GM18867 (cell line): ENCODE results near the gene NKX1-2.

Source experiments
- ATAC-seq: cut with Tn5 transposase; IDR thresholded peaks from one replicate; pipeline ENCODE4 v1.9.1; 2021; ENCODE audit warnings: mild to moderate bottlenecking, moderate library complexity; ENCODE audit not compliant: unreplicated experiment

Gene NKX1-2

DNA sequence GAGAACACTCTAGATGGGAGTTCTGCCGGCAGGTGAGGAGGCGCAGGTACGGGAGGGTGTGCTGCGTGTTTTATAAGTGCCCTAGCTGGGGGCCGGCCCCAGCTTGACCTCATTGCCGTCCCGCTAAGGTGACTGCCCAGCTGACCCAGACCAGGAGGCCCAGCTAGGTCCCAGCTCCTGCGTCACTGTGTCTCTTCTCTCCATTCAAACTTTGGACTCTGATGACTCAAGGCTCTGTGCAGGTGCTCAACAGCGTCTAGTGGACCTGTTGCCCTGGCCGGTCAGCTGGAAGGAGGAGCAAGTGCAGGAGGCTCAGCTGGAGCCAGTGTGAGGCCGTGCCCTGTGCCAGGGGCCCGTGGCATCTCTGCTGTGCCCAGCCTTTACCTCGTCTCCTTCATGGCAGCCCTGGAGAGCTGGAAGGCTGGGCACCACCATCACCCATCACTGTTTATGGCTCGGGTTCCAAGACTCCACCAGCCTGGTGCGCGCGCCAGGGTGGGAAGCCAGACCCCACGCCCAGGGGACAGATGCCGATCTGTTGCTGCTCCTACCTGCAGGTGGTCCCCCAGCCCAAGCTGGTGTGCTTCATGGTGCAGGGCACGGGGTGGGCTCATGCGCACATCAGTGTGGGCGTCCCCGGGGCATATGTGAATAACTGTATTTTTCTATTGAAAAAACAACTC lies 26.3 kb upstream of the NKX1-2 start:
- ATAC-seq = no peak

DNA sequence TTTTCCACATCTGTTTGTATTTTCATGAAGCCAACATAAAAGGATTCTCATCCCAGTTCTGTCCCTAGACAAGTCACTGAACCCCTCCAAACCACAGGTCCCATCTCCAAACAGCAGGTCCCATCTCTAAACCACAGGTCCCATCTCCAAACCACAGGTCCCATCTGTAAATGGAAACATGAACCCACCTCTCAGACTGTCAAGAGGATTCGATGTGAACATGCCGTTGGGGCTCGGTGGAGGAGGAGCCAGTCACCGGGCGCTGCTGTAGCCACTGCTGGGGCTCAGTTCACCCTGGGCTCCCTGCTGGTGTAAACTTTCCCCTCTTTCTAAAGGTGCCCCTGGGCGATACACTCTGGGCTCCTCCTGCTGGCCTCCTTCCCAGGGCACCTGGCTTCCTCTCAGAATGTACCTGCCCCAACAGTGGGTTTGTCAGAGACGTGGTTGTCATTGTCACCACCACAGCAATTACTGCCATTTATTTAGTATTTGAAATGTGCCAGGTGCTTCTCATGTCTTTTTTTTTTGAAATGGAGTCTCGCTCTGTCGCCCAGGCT lies 24.8 kb upstream of the NKX1-2 start:
- ATAC-seq = no peak

GRCh38 chr10:124473070-124473469 lies 23.2 kb upstream of the NKX1-2 start:
- ATAC-seq = no peak

DNA sequence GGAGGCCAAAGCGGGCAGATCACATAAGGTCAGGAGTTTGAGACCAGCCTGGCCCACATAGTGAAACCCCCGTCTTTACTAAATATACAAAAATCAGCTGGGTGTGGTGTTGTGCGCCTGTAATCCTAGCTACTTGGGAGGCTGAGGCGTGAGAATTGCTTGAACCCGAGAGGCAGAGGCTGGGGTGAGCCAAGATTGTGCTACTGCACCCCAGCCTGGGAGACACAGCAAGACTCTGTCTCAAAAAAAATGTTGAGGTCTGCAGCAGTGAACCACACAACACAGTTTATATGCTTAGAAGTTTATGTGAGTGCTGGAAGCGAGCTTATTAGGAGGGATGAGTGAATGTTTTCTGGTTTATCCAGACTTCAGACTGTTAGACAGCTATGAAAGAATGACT lies 22.2 kb upstream of the NKX1-2 start:
- no peak for ATAC-seq

- no peak for ATAC-seq
Measured at GRCh38 chr10:124470544-124471434, 21.0 kb upstream of the NKX1-2 start.

- no peak for ATAC-seq
Measured at GRCh38 chr10:124469956-124470484, 20.2 kb upstream of the NKX1-2 start.

DNA sequence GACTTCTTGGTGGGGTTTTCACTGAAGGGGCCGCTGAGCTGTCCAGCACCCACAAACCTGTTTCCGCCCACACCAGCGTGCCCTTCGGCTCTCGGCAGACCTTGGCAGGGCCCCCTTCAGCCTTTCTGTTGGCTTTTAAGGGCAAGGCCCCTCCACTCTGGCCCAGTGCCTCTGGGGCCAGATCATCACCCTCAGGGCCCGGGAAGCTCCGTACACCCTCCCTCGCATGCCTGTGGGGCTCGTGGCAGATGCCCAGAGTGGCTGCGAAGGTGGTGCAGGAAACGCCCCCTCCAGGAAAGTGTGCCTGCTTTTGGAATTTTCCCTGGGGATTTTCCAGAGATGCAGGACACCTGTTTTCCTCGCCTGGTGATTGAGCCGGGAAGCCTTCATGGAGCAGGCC lies 18.8 kb upstream of the NKX1-2 start:
- ATAC-seq = no peak

DNA sequence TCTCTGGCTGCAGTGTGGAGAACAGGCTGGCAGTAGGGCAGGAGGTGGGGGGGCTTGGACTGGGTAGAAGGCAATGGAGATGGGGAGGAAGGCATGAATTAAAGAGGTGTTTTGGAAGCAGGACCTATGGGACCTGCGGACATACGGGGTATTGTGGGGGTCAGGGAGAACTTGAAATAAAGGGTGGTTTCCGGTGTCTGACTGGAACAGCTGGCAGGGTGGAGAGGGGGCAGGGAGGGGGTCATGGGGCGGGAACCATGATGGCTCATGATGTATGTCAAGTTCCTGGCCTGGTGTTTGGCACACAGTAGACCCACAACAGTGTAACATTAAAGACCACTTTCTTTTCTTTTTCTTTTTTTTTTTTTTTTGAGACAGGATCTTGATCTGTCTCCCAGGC lies 17.3 kb upstream of the NKX1-2 start:
- no peak for ATAC-seq

DNA sequence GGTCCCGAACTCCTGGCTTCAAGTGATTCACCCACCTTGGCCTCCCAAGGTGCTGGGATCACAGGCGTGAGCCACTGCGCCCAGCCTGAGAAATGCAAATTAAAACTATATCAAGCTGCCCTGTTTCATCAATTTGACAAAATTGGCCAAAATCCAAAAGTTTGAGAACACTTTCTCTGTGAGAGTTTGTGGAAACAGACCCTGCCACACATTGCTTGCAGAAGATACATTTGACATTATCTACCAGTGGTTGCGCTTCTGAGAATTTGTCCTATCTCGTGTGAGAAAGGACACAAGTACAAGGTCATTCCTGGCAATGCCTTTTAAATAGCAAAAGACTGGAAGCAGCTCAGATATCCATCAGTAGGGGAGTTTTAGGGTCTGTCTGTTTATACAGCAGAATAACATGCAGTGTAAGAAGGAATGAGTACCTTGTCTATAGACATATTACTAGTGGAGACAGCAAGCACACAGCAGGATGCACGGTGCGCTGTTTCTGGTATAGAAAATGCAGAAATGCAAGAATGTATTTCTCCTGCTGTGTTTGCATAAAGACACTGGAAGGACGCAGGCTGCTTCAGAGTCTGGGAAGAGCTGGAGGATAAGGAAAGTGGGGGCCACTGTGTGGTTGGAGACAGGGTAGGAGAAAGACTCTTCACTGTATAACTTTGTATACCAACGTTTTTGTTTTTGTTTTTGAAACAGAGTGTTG lies 16.1 kb upstream of the NKX1-2 start:
- no peak for ATAC-seq

- peak; percentile 43 for ATAC-seq
Measured at GRCh38 chr10:124465003-124465776, 15.4 kb upstream of the NKX1-2 start.

DNA sequence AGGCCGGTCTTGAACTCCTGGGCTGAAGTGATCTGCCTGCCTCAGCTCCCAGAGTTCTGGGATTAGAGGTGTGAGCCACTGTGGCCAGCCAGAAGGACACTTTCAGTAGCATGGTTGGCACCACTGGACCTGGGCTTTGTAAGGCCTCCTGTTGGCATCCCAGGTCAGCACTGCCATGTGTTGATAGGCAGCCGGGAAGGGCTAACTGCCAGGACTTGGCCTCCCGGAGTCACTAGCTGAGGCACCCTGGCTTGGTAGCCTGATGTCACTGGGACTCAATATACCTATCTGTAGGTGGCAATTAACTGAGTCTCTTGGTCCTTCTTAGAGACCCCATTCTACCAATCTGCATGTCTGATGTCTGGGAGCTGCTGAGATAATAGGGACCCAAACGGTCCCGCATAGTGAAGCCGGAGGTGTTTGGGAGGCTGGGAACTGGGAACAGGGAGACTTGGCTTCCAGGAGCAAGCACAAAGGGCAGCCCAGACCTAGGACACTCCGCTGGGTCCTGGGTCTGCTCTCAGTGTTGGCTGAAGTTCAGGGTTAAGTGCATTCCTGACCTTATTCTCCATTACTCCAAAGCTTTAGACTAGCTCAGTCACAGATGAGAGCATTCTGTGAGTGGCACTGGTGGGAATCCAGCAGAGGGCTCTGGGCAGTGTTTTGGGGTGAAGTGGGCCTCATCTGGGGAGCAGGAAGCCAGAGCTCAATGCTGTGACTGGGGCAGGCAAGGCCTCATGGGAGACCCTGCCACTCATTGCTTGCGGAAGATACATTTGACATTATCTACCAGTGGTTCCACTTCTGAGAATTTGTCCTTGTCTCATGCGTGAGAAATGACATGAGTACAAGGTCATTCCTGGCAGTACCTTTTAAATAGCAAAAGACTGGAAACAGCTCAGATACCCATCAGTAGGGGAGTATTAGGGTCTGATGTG lies 14.5 kb upstream of the NKX1-2 start:
- no peak for ATAC-seq

- ATAC-seq = no peak
Measured at GRCh38 chr10:124462348-124462695, 12.5 kb upstream of the NKX1-2 start.

DNA sequence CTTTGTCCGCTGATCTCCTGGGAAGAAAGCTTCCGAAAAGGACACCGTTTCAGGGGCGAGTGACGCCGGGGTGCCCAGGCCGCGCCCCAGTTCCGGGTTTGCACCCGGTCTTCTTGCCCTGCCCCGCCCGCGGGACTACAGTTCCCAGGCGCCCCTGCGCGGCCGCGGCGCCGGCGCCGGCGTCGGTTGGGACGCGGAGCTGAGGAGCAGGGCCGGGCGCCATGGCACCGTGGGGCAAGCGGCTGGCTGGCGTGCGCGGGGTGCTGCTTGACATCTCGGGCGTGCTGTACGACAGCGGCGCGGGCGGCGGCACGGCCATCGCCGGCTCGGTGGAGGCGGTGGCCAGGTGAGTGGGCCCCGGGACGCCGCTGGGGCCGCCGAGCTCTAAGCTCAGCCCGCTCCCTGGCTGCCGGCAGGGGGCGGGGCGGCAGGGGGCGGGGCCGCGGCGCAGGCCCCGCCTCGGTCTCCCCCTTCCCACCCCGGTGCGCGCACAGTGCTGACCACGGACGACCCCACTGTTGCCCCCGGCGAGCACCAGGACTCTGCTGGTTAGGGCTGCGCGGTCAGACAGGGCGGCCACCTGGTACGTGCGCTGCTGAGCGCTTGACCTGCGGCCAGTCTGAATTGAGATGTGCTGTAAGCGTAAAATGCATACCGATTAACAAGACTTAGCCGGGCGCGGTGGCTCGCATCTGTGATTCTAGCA lies 12.0 kb upstream of the NKX1-2 start, which contains the start of gene LHPP:
Gene LHPP, plus strand, starts transcription at position 182 of the 706 bp plus-strand sequence. Its CDS starts 40 bp downstream, at position 222.
- peak; percentile 95 for ATAC-seq

DNA sequence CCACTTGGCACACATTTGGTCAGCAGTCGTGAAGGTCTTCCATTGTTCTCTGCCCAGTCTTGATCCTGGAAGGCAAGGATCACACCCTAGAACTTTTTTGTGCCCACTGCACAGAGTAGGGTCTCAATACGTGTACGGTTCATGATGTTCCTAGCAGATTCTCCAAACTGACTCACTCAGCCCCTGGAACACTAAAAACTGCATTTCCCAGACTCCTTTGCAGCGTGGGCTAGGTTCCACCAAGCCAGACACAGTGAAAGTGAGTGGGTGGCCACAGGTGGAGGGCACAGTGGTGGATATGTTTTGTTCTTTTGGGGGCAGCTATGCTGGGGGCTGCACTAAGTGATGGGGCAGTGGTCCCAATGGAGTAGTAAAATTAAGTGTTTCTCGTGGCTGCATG lies 10.3 kb upstream of the NKX1-2 start:
- no peak for ATAC-seq

DNA sequence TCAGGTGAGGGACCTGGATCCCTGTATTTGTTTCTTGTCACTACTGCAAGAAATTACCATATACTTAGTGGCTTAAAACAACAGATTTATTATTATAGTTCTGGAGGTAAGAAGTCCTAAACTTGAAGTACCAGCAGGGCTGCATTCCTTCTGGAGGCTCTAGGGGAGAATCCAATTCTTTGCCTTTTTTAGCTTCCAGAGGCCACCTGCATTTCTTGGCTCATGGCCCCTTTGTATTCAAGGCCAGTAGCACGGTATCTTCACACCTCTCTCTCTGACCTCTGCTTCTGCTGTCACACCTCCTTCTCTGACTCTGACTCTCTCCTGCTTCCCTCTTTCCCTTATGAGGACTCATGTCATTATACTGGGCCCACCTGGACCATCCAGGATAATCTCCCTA lies 9.6 kb upstream of the NKX1-2 start:
- ATAC-seq = no peak

DNA sequence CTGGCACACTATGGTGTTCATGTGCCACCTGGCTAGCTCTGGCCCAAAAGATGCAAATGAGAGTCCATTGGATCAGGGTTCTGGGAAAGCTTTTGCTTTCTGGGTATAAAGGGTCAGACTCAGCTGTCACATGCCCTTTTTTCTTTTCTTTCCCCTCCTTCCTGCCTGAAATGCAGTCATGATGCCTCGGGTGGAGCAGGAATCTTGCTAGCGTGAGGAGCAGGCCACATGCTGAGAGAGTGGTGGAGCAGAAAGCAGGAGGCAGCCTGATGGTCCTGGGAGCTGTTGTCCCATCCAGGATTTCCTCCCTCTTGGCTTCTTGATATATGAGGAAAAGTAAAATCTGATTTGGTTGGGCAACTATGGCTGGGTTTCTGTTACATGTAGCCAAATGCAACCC lies 9.1 kb upstream of the NKX1-2 start:
- no peak for ATAC-seq

GRCh38 chr10:124458473-124458872 lies 8.6 kb upstream of the NKX1-2 start:
- no peak for ATAC-seq

DNA sequence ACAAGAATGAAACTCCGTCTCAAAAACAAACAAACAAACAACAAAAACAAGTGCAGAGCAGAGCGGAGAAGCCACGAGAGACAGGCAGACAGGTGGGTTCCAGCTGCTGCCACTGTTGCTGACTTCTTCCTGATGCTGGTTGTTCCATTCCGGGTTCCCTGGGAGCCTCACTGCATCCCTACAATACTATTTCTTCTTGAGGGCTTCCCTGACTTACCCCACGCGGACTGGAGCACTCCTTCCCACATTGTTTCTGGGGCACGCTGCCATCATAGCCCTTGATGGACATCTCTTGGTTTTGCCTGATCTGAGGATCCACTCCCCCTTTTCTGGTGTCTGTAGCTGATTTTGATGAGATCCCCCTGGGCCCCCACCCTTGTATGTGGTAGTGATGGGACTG lies 5.6 kb upstream of the NKX1-2 start:
- ATAC-seq = no peak
